HG02973 (cell line): Measurements from ENCODE around the gene PAPLN.
"Not testable (repeated sequence)": the region's sequence is repeated elsewhere in the genome, so short reads cannot be mapped to it uniquely, and the experiment has no call there.

Source experiments
- ATAC-seq: cut with Tn5 transposase; IDR thresholded peaks from one replicate; pipeline ENCODE4 v1.9.1; 2021; ENCODE audit warnings: moderate library complexity; ENCODE audit not compliant: unreplicated experiment

Gene PAPLN, protein sequence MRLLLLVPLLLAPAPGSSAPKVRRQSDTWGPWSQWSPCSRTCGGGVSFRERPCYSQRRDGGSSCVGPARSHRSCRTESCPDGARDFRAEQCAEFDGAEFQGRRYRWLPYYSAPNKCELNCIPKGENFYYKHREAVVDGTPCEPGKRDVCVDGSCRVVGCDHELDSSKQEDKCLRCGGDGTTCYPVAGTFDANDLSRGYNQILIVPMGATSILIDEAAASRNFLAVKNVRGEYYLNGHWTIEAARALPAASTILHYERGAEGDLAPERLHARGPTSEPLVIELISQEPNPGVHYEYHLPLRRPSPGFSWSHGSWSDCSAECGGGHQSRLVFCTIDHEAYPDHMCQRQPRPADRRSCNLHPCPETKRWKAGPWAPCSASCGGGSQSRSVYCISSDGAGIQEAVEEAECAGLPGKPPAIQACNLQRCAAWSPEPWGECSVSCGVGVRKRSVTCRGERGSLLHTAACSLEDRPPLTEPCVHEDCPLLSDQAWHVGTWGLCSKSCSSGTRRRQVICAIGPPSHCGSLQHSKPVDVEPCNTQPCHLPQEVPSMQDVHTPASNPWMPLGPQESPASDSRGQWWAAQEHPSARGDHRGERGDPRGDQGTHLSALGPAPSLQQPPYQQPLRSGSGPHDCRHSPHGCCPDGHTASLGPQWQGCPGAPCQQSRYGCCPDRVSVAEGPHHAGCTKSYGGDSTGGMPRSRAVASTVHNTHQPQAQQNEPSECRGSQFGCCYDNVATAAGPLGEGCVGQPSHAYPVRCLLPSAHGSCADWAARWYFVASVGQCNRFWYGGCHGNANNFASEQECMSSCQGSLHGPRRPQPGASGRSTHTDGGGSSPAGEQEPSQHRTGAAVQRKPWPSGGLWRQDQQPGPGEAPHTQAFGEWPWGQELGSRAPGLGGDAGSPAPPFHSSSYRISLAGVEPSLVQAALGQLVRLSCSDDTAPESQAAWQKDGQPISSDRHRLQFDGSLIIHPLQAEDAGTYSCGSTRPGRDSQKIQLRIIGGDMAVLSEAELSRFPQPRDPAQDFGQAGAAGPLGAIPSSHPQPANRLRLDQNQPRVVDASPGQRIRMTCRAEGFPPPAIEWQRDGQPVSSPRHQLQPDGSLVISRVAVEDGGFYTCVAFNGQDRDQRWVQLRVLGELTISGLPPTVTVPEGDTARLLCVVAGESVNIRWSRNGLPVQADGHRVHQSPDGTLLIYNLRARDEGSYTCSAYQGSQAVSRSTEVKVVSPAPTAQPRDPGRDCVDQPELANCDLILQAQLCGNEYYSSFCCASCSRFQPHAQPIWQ

DNA sequence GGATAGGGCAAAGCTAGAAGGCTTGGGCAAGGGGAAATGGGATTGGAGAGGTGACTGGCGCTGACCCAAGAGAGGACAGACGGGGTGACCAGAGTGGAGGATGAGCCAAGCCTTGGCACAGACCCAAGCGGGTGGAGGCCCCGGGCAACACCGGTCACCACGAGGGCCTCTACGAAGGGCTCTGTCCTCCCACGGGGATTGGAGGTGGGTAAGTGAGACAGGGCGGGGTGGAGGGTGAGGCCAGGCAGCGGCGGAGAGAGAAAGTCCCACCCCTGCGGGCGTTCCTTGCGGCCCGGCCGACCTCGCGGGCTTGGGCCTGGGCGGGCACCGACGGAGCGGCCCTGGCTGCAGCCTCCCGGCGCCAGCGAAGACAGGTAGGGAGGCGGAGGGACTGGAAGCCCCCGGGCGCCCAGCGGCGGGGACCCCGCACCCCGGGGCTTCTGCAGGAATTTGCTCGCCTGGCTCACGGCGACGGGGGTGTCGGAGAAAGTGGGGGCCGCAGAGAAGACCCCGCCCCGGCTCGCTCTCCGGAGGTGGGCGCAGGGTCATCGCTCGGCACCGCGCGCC lies at the start of gene PAPLN:
Gene PAPLN, plus strand, starts transcription at position 288 of the 567 bp plus-strand sequence. CDS start 2,273 bp downstream, outside the sequence.
- ATAC-seq, result no peak

DNA sequence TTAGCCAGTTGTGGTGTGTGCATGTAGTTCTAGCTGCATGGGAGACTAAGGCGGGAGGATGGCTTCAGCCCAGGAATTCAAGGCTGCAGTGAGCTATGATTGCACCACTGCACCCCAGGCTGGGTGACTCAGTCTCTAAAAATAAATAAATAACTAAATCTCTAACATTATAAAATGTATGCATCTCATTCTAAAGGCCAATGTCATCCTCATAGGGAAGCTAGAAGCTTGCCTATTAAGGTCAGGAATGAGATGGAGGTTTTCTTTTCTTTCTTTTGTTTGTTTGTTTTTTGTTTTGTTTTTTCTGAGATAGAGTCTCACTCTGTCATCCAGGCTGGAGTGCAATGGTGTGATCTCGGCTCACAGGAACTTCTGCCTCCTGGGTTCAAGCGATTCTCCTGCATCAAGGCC lies 48.8 kb upstream of the PAPLN start:
- ATAC-seq, result no peak

DNA sequence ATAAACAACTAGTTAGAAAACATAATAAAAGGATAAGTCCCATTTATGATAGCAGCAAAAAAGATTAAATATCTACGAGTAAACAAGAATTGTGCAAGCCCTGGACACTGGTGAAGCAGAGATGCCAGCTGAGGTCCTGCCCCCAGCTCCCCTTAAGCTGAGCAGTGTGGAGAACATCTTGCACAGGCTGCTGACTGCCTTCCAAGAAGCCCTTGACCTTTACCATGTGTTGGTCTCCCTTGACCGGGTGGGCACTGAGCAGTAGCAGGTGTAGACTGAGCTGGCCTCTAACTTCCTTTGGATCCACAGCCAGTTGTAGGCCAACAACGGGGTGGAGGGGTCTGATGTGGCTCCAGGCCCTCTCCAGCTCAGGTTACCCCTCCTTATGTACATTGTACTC lies 47.7 kb upstream of the PAPLN start:
- no peak for ATAC-seq

- ATAC-seq, result no peak
These were observed 45.9 kb upstream of the PAPLN start for GRCh38 chr14:73191441-73191840.

DNA sequence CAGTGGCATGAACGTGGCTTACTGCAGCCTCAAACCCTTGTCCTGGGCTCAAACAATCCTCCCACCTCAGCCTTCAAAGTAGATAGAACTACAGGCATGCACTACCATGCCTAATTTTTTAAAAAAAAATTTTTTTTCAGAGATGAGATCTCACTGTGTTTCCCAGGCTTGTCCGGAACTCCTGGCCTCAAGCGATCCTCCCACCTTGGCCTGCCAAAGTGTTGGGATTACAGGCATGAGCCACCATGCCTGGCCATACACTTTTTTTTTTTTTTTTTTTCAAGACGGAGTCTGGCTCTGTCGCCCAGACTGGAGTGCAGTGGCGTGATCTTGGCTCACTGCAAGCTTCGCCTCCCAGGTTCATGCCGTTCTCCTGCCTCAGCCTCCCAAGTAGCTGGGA lies 43.0 kb upstream of the PAPLN start:
- not testable (repeated sequence) for ATAC-seq

- ATAC-seq, result no peak
These were observed 39.1 kb upstream of the PAPLN start for GRCh38 chr14:73198253-73198652.

DNA sequence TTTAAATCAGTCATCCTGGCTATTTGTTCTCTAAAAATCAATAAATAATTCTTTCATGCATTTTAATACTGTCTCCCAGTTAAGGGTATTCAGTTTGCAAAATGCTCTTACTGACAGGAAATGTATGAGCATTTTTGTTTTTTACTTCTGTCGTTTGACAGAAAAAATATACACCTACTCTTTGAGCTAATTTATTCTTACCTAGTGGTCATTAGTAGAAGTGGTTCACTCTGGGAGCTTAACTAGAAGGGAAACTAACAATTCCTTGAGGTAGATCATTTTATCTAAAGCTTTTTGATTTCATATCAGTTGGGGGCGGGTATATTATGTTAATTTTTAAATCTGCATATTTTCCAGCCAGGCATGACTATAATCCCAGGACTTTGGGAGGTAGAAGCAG lies 33.8 kb upstream of the PAPLN start:
- ATAC-seq, result no peak

- ATAC-seq, result no peak
These were observed 29.7 kb upstream of the PAPLN start for GRCh38 chr14:73207615-73208014.

DNA sequence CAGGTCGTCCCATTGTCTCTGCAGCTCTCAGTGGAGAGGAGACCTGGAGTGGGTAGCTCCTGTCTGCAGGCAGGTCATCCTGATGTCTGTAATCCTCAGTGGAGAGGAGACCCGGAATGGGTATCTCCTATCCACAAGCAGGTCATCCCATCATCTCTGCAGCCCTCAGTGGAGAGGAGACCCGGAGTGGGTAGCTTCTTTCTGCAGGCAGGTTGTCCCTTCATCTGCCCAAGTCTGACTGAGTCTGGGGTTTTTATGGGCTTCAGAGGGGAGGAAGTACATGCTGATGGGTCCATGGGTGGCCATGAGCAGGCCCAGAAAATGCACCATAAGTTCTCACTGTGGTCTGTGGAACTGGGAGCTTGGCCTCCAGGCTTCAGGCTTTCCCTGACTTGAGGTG lies 28.9 kb upstream of the PAPLN start:
- ATAC-seq, result no peak

DNA sequence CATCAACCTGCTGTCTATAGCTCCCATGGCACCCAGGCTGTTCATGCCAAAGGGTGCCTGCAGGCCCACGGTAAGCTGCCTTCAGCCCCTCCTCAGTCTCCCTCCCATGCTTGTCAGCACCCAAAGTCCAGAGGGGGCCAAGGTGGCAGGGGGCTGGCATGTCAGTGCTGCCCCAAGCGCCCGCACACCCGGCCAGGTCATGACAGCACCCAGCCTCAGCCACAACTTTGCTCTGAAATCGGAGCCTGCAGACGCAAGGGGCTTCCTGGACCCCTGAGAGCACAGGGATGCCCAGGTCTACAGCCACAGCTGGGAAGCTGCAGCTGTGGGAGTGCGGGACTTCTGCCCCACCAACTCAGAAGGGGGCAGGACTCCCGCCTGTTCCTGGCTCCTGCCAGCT lies 28.5 kb upstream of the PAPLN start:
- ATAC-seq, result no peak

DNA sequence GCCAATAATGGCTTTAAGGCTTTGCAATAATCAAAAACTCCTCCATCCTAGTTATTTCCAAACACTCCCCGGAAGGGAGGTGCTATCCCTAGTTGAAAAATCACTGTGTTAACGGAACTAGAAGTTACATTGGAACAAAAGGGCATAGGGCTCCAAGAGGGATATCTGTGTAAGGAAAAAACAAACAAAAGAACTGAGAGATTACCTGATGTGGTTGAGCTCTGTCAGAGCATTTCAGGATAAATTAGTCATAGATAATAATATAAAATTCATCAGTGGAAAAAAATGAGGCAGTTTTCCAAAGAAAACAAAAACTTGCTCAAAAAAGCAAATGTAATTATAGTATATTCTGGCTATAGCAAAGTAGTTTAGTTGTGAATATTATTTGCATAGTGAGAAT lies 27.4 kb upstream of the PAPLN start:
- no peak for ATAC-seq

GRCh38 chr14:73211251-73212040 lies 25.9 kb upstream of the PAPLN start:
- no peak for ATAC-seq

DNA sequence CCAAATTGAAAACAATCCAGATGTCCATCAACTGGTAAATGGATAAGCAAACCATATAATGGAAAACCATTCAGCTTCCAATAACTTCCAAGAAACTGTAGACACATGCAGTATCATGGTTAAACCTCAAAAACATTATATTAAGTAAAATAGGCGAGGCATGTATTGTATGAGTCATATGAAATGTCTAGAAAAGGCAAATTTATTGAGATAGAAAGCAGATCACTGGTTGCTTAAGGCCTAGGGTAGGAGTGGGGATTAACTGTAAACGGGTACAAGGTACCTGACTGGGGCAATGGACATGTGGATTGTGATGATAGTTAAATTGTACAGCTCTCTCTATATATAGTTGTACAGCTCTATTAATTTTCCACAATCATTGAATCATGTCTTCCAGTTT lies 21.3 kb upstream of the PAPLN start:
- ATAC-seq, result no peak

DNA sequence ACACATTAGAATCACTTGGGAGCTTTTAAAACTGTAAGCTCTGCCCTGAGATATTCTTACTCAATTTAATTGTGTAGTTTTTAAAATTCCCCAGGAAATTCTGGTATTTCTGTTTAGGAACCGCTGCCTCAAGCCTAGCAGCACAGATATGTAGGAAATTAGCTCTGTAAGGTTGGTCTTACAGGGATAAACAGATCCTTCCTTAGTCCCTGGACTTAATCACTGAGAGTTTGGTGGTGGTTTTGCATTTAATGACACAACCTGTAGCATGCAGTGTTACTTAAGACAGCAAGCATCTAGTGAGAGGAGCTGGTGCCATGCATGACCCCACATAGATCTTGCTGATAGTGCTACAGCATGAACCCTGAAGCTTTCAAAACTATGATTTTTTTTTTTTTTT lies 19.9 kb upstream of the PAPLN start:
- no peak for ATAC-seq

- ATAC-seq, result no peak
These were observed 17.2 kb upstream of the PAPLN start for GRCh38 chr14:73220061-73220460.

DNA sequence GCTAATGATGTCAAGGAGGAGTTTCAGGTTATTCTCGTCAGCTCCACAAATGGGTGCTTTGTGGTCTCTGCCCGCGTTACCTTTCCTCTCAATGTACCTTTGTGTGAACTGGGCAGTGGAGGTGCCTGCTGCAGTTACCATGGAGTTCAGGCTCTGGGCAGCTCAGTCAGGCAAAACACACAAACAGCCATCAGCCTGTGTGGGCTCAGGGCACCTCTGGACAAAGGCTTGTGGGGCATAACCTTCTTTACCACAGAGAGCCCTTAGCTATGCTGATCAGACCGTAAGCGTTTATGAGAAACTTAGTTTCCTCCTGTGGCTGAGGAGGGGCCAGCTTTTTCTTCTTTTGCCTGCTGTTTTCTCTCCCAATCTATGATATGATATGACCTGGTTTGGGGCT lies 16.7 kb upstream of the PAPLN start:
- ATAC-seq, result no peak

- no peak for ATAC-seq
These were observed 15.4 kb upstream of the PAPLN start for GRCh38 chr14:73221945-73222344.

DNA sequence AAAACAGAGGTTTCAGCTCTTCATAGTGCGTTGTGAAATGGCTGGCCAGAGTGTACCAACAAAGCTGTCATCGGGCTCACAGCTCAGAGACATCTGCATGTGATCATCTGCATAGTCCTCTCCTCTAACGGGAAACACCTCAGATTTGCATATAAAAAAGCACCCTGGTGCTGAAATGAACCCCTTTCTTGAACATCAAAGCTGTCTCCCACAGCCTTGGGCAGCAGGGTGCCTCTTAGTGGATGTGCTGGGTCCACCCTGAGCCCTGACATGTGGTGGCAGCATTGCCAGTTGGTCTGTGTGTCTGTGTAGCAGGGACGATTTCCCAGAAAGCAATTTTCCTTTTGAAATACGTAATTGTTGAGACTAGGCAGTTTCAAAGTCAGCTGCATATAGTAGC lies 14.3 kb upstream of the PAPLN start:
- ATAC-seq, result no peak

- ATAC-seq, result no peak
These were observed 11.8 kb upstream of the PAPLN start for GRCh38 chr14:73225496-73225895.
